ENCODE measurements around the gene NRXN3. TPM values are rescaled to one million over a fixed set of nuclear protein-coding genes. Genes with fewer than 3 reads are reported as not detected.
A peak's percentile ranks its signal among the peaks of the same experiment; 100 is the strongest.

Gene NRXN3
- total RNA-seq, 1 donor, result 2.5 TPM

DNA sequence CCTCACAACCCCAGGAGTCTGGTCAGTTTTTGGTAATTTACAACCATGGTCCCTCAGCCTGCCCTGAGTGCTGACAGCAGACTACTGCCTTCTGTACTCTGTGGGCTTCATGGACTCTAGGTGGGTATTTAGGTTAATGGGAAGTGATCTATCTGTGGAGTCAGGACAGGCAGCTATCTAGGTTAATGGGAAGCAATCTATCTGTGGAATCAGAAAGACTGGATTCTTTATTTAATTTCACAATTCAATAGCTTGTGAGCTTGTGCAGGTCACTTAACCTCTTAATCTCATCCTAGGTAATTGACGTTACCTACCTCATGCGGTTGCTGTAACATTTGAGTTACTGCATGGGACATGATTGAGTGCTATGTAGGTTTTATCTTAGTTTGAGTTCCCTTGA is 777.5 kb downstream of the NRXN3 start:
- Histone ChIP-seq H3K4me1 (ENCODE audit: insufficient read depth, low read length) (peaks cover 6% of the 10 kb centered on the region), H3K36me3 (ENCODE audit: insufficient read depth, low read length) (no peaks in the 10 kb centered on the region), H3K4me3 (ENCODE audit: insufficient read depth, low read length) (no peak overlapping the region), H3K79me2 (ENCODE audit: insufficient read depth, low read length) (no peaks in the 10 kb centered on the region), H3K9me3 (ENCODE audit: low read depth, low read length) (no peaks in the 10 kb centered on the region), H3K27me3 (ENCODE audit: insufficient read depth, low read length) (no peaks in the 10 kb centered on the region), H2AFZ (ENCODE audit: low read length) (no peak overlapping the region), H3K27ac (ENCODE audit: low read depth, low read length) (no peak overlapping the region), H3K4me2 (ENCODE audit: insufficient read depth, low read length) (no peak overlapping the region), H4K20me1 (ENCODE audit: insufficient read depth, low read length) (no peaks in the 10 kb centered on the region)
- no peak for DNase-seq (ENCODE audit: insufficient read length, low spot score, missing footprints)
- TF ChIP-seq, protein P1, sequence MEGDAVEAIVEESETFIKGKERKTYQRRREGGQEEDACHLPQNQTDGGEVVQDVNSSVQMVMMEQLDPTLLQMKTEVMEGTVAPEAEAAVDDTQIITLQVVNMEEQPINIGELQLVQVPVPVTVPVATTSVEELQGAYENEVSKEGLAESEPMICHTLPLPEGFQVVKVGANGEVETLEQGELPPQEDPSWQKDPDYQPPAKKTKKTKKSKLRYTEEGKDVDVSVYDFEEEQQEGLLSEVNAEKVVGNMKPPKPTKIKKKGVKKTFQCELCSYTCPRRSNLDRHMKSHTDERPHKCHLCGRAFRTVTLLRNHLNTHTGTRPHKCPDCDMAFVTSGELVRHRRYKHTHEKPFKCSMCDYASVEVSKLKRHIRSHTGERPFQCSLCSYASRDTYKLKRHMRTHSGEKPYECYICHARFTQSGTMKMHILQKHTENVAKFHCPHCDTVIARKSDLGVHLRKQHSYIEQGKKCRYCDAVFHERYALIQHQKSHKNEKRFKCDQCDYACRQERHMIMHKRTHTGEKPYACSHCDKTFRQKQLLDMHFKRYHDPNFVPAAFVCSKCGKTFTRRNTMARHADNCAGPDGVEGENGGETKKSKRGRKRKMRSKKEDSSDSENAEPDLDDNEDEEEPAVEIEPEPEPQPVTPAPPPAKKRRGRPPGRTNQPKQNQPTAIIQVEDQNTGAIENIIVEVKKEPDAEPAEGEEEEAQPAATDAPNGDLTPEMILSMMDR (IDR thresholded peaks at IDR 0.05; ENCODE audit: extremely low read depth, low read depth, low read length), result no peak

- Histone ChIP-seq H3K4me1 (ENCODE audit: insufficient read depth, low read length) (peaks cover 6% of the 10 kb centered on the region), H3K36me3 (ENCODE audit: insufficient read depth, low read length) (no peaks in the 10 kb centered on the region), H3K4me2 (ENCODE audit: insufficient read depth, low read length) (peak overlapping the region; percentile 17), H2AFZ (ENCODE audit: low read length) (peak overlapping the region; percentile 57), H3K4me3 (ENCODE audit: insufficient read depth, low read length) (no peak overlapping the region), H3K79me2 (ENCODE audit: insufficient read depth, low read length) (no peaks in the 10 kb centered on the region), H4K20me1 (ENCODE audit: insufficient read depth, low read length) (no peaks in the 10 kb centered on the region), H3K9me3 (ENCODE audit: low read depth, low read length) (no peaks in the 10 kb centered on the region), H3K27me3 (ENCODE audit: insufficient read depth, low read length) (no peaks in the 10 kb centered on the region), H3K27ac (ENCODE audit: low read depth, low read length) (no peak overlapping the region)
- TF ChIP-seq, protein P1 (IDR thresholded peaks at IDR 0.05; ENCODE audit: extremely low read depth, low read depth, low read length), result no peak
- DNase-seq (ENCODE audit: insufficient read length, low spot score, missing footprints), result no peak
These were observed 780.5 kb downstream of the NRXN3 start for GRCh38 chr14:78950649-78951048.

DNA sequence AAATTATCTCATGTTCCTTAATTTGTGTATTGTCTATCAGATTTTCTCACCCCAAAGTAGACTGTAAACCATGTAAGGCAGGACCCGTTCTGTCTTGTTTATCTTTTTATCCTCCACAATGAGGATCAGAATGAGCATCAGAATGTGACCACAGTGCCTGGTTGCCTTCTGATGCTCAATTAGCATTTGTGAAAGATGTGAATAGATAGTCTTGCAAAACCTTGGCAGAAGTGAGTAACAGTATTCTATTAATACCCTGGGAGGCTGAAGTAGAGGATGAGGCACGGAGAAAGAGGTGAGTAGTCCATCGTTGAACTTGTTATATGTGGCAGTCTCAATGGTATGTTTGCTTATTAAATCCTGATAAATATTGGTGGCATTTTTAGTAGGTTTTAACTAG is 781.4 kb downstream of the NRXN3 start:
- Histone ChIP-seq H3K4me1 (ENCODE audit: insufficient read depth, low read length) (peaks cover 6% of the 10 kb centered on the region), H3K36me3 (ENCODE audit: insufficient read depth, low read length) (no peaks in the 10 kb centered on the region), H3K4me2 (ENCODE audit: insufficient read depth, low read length) (no peak overlapping the region), H4K20me1 (ENCODE audit: insufficient read depth, low read length) (no peaks in the 10 kb centered on the region), H3K4me3 (ENCODE audit: insufficient read depth, low read length) (no peak overlapping the region), H3K9me3 (ENCODE audit: low read depth, low read length) (no peaks in the 10 kb centered on the region), H3K27me3 (ENCODE audit: insufficient read depth, low read length) (no peaks in the 10 kb centered on the region), H3K27ac (ENCODE audit: low read depth, low read length) (no peak overlapping the region), H2AFZ (ENCODE audit: low read length) (no peak overlapping the region), H3K79me2 (ENCODE audit: insufficient read depth, low read length) (no peaks in the 10 kb centered on the region)
- TF ChIP-seq, protein P1 (IDR thresholded peaks at IDR 0.05; ENCODE audit: extremely low read depth, low read depth, low read length), result no peak
- no peak for DNase-seq (ENCODE audit: insufficient read length, low spot score, missing footprints)

DNA sequence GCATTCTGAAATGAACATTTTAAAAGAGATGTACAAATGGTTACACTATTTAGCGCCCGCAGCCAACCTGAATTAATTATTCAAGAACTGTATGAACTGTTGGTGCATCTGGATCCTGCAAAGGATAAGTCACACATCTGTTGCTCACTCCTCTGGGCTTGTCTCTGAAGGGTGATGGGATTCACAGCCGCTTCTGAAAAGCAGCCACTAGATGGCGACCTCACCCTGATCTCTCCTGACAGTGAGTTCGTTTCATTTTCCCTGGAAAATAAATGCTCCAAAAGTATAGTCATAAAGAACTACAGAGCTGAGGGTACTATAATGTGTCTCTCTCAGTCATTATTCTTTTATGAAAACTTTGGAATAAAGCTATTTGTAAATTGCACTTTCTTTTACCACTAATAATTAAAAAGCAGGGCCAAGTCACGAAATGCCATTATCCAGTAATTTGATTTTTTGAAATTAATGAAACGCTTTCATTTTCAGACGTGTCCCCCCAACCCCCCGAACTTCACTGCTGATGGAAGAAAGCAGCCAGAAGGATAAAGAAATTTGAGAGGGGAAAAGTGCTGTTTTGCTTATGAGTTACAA is 789.6 kb downstream of the NRXN3 start:
- Histone ChIP-seq H3K4me2 (ENCODE audit: insufficient read depth, low read length) (peak overlapping the region; percentile 75), H4K20me1 (ENCODE audit: insufficient read depth, low read length) (no peaks in the 10 kb centered on the region), H3K36me3 (ENCODE audit: insufficient read depth, low read length) (no peaks in the 10 kb centered on the region), H3K79me2 (ENCODE audit: insufficient read depth, low read length) (no peaks in the 10 kb centered on the region), H2AFZ (ENCODE audit: low read length) (peak overlapping the region; percentile 66), H3K4me3 (ENCODE audit: insufficient read depth, low read length) (peak overlapping the region; percentile 55), H3K27ac (ENCODE audit: low read depth, low read length) (peak overlapping the region; percentile 64), H3K27me3 (ENCODE audit: insufficient read depth, low read length) (no peaks in the 10 kb centered on the region), H3K4me1 (ENCODE audit: insufficient read depth, low read length) (peaks cover 8% of the 10 kb centered on the region), H3K9me3 (ENCODE audit: low read depth, low read length) (no peaks in the 10 kb centered on the region)
- TF ChIP-seq, protein P1 (IDR thresholded peaks at IDR 0.05; ENCODE audit: extremely low read depth, low read depth, low read length), result peak; percentile 95
- DNase-seq (ENCODE audit: insufficient read length, low spot score, missing footprints), result peak; percentile 87

All from osteoblast (primary cell).